Activated naive CD8-positive, alpha-beta T cell treated with anti-CD3 and anti-CD28 coated beads, Interleukin-2, amount 50 U/mL, for 16 hours (primary cell): ENCODE measurements around the gene PAX6.

Source experiments
- DNase-seq: peaks from one replicate; pipeline ENCODE4 v3.0.0-alpha.2; 2020; ENCODE audit warnings: low read depth, low spot score

The PAX6 gene

GRCh38 chr11:31808721-31809540, 2.2 kb downstream of the PAX6 start:
- no peak for DNase-seq

- DNase-seq, result no peak
These were observed 3.1 kb downstream of the PAX6 start for GRCh38 chr11:31807799-31808667.

- no peak for DNase-seq
These were observed 4.0 kb downstream of the PAX6 start for GRCh38 chr11:31806928-31807798.

- DNase-seq, result no peak
These were observed 4.8 kb downstream of the PAX6 start for GRCh38 chr11:31806186-31806927.

GRCh38 chr11:31805629-31806185, 5.4 kb downstream of the PAX6 start:
- DNase-seq, result no peak

GRCh38 chr11:31805037-31805628, 6.0 kb downstream of the PAX6 start:
- DNase-seq, result no peak

- no peak for DNase-seq
These were observed 6.6 kb downstream of the PAX6 start for GRCh38 chr11:31804312-31805036.

- no peak for DNase-seq
These were observed 7.3 kb downstream of the PAX6 start for GRCh38 chr11:31803813-31804311.

GRCh38 chr11:31802990-31803812, 7.9 kb downstream of the PAX6 start:
- no peak for DNase-seq

- no peak for DNase-seq
These were observed 8.5 kb downstream of the PAX6 start for GRCh38 chr11:31802609-31802989.

- no peak for DNase-seq
These were observed 9.0 kb downstream of the PAX6 start for GRCh38 chr11:31802000-31802551.

GRCh38 chr11:31801298-31801702, 9.8 kb downstream of the PAX6 start:
- DNase-seq, result no peak

GRCh38 chr11:31800398-31801265, 10.5 kb downstream of the PAX6 start:
- DNase-seq, result no peak

- DNase-seq, result no peak
These were observed 11.4 kb downstream of the PAX6 start for GRCh38 chr11:31799435-31800397.

GRCh38 chr11:31798554-31799434, 12.3 kb downstream of the PAX6 start:
- no peak for DNase-seq
